ENCODE measurements around the gene MED22. TPM values are rescaled to one million over a fixed set of nuclear protein-coding genes. Genes with fewer than 3 reads are reported as not detected.
"Not testable (repeated sequence)": the region's sequence is repeated elsewhere in the genome, so short reads cannot be mapped to it uniquely, and the experiment has no call there.

The MED22 gene
- total RNA-seq, 2 donors from 2014 or later, result 16.5 to 21.3 TPM

DNA sequence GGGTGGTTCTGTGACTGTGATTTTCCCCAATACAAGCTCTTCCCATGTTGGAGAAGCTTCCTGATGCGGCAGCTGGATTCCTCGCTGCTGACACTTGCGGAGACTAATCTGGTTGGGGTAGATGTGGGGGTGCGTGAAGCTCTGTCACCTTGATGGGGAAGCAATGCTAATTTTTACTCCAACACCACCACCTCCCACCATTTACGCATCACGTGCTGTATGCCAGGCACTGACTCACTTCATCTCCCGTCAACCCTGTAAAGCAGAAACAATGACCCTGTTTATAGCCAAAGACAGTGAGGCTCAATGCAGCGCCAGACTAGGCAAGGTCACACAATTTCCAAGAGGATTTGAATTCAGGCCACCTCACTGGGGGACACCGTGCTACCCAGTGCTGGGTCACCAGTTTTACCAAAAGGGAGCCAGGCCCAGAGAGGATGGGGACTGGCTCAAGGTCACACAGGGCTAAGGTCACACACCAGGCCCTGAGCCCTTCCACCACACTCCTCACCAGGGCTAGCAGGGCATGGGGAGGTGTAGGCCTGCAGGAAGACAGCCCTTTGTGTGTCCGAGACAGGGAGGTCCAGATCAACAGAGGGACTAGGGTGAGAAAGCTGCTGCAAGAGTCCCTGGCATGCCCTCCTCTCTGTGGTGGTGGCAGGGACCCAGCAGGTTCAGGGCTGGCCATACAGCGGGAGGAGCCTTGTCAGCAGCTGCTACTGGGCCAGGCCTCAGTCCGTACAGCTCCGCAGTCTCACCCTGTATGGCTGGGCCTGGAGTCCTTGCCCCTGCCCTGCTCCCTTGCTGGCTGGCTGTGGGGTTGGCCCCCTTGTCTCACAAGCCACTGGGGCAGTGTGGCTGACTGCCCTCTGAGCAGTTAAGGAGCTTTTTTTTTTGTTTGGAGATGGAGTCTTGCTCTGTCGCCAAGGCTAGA is 31.5 kb upstream of the MED22 start:
- DNase-seq, result no peak
- Histone ChIP-seq H3K27ac (no peak overlapping the region), H3K9me3 (no peaks in the 10 kb centered on the region), H3K9ac (ENCODE audit: low read depth in 2 of 2, low read length in 2 of 2) (no peak overlapping the region), H3K36me3 (no peaks in the 10 kb centered on the region), H3K27me3 (no peaks in the 10 kb centered on the region), H3K4me1 (peaks cover 2% of the 10 kb centered on the region), H3K4me3 (no peak overlapping the region)
- intact Hi-C loops (cut with DNase I), result no loop called here
- no peak for TF ChIP-seq CTCF (IDR thresholded peaks at IDR 0.05)

GRCh38 chr9:133378408-133378962 is 30.6 kb upstream of the MED22 start:
- no peaks in the 10 kb centered on the region for H3K27me3 ChIP-seq
- no peak overlapping the region for H3K27ac ChIP-seq
- peaks cover 4% of the 10 kb centered on the region for H3K4me1 ChIP-seq
- DNase-seq, result no peak
- H3K36me3 ChIP-seq, result no peaks in the 10 kb centered on the region
- no peak for TF ChIP-seq CTCF (IDR thresholded peaks at IDR 0.05)
- no peak overlapping the region for H3K9ac ChIP-seq (ENCODE audit: low read depth in 2 of 2, low read length in 2 of 2)
- H3K4me3 ChIP-seq, result no peak overlapping the region
- intact Hi-C loops (cut with DNase I), result no loop called here
- no peaks in the 10 kb centered on the region for H3K9me3 ChIP-seq

DNA sequence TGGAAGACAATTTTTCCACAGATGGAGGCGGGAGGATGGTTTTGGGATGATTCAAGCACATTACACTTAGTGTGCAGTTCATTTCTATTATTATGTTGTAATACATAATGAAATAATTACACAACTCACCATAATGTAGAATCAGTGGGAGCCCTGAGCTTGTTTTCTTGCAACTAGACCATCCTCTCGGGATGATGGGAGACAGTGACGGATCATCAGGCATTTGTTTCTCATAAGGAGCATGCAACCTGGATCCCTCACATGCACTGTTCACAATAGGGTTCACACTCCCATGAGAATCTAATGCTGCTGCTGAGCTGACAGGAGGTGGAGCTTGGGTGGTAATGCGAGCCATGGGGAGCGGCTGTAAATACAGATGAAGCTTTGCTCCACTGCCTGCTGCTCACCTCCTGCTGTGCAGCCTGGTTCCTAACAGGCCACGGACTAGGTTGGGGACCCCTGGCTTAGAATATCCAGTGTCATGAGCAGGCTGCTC is 29.8 kb upstream of the MED22 start:
- H3K9ac ChIP-seq (ENCODE audit: low read depth in 2 of 2, low read length in 2 of 2), result no peak overlapping the region
- no peak for DNase-seq
- H3K36me3 ChIP-seq, result no peaks in the 10 kb centered on the region
- intact Hi-C loops (cut with DNase I), result no loop called here
- peaks cover 6% of the 10 kb centered on the region for H3K4me1 ChIP-seq
- H3K27me3 ChIP-seq, result no peaks in the 10 kb centered on the region
- TF ChIP-seq CTCF (IDR thresholded peaks at IDR 0.05), result no peak
- no peak overlapping the region for H3K27ac ChIP-seq
- H3K9me3 ChIP-seq, result no peaks in the 10 kb centered on the region
- H3K4me3 ChIP-seq, result no peak overlapping the region

- H3K4me3 ChIP-seq; H3K9ac ChIP-seq (ENCODE audit: low read depth in 2 of 2, low read length in 2 of 2); H3K27ac ChIP-seq; DNase-seq; H3K27me3 ChIP-seq; intact Hi-C loops (cut with DNase I); H3K9me3 ChIP-seq; H3K36me3 ChIP-seq: not testable (repeated sequence)
- peaks cover 11% of the 10 kb centered on the region for H3K4me1 ChIP-seq
These were observed 29.3 kb upstream of the MED22 start for GRCh38 chr9:133377280-133377679.

DNA sequence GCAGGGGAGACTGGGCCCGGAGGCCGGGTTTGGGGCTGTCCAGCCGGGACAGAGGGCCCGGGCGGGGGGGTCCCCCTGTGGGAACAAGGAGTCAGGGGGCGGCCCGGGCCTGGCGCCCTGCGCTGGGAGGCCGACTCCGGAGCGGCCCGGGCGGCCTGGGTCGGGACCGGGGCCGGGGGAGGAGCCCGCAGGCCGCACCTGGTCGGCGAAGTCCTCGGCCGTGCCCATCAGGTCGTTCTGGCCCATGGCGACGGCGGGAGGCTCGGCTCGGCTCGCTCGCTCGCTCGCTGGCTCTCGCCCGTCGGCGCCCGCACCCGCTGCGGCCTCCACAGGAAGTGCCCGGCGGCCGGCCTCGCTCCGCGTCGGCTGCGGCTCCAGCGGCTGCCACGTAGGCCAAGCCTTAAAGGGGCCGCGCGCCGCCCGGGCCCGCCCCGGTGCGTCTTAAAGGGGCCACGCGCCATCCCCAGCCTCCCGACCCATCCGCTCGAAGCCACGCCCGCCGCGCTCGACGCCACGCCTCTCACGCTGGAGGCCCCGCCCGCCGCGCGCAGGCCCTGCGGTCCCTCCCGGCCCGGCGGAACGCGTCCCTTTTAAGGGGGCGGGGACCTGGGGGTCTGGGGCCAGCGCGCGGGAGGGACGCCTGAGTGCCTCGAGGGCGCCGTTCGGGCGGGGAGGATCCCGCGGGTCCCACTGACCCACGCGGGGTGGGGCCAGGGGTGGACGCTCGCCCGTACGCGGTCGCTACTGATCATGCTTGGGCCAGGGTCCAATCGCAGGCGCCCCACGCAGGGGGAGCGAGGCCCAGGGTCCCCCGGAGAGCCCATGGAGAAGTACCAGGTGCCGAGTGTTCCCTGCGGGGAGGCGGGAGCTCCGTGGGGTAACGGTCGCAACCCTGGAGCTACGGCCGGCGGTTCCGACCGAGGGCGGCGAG is 28.1 kb upstream of the MED22 start, which contains the start of the genes STKLD1 and SURF4:
Gene STKLD1, plus strand, starts transcription at position 643 of the 931 bp plus-strand sequence. Its CDS starts 108 bp downstream, at position 751.
Gene SURF4, minus strand, starts transcription at position 337 of the 931 bp plus-strand sequence. Its CDS starts 91 bp downstream, at position 246.
- Histone ChIP-seq H3K9me3 (no peaks in the 10 kb centered on the region), H3K4me1 (peaks cover 15% of the 10 kb centered on the region), H3K4me3 (peak within 1 kb of the TSS; percentile 73), H3K27me3 (no peaks in the 10 kb centered on the region), H3K36me3 (no peaks in the 10 kb centered on the region), H3K9ac (ENCODE audit: low read depth in 2 of 2, low read length in 2 of 2) (peak within 1 kb of the TSS; percentile 94 to 98), H3K27ac (peak within 1 kb of the TSS; percentile 95)
- intact Hi-C loops (cut with DNase I), result no loop called here
- no peak for TF ChIP-seq CTCF (IDR thresholded peaks at IDR 0.05)
- DNase-seq, result peak; percentile 97
